NAMALWA (cell line): ENCODE data around the gene PGM1.

Source experiments
- DNase-seq: peaks from one replicate; pipeline ENCODE4 v3.0.0-alpha.2; 2015; ENCODE audit warnings: low spot score

PGM1 gene

DNA sequence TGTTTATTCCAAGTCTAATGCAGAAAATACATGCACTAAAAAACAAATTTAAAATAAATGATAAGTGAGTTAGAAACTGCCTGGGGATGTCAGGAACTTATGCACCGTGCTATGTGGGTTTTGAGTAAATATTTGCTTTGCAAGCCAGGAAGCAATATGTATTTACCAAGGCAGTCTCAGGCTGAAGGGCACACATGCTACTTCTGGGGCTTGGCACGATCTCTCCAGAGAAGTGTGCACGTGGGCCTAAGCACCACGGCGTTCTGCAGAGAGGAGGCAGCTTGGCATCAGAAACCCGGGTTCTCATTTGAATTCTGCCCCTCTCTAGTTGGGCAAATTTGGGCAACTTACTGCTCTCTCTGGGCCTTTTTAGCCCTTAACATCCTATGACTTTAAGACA, 108.0 kb downstream of the PGM1 start:
- DNase-seq, result no peak

DNA sequence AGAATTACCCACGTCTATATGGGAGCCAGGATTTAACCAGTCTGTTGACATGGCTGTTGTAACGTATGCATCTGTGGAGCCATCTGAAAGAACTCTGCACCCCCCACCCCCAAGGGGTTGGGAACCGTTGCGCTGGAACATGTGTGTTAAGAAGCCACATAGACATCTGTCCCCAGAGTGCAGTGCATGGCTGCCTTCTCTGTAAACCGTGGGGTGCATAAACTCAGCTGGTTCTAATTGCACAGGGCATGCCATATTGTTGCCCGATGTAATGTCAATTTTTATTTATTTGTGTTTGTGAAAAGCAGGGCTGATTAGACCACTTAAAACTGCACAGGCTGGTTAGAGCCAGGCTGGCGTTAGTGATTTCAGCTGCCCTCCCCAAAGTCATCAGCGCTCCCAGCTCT, 110.5 kb downstream of the PGM1 start:
- DNase-seq, result peak; percentile 75

DNA sequence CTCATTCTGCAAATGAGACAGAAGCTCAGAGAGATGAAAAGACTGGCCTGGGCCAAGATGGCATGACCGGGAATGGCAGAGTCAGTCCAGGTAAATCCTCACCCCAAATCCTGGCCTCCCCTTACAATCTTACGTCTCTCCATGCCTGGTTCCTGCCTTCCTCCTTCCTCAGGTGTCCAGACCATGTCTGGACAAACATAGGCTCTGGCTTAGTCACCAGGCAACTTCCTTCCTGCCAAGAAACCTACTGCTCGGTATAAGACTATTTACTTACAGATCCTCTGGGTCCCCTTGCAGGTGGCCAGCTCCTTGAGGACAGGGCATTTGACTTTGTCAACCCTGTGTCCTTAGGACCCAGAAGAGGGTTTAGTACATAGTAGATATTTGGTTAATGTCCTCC, 111.2 kb downstream of the PGM1 start:
- peak; percentile 27 for DNase-seq

DNA sequence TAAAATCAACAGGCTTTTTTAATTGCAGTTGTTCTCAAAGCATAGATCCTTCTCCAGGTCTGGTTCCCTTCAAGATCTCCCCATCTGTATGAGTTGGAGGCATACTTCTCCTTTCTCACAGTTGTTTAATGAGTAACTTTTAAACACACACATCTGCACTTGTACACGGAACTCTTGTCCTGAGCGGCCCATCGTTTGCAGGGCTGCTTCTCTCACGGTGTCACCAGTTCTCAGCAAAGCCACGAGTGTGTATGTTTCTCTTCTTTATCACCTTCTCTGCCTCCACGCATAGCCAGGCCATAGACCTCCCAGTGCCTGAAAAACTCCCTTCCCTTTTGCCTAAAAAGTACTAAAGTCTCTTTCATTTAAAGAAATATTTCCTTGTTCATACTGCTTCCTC, 111.9 kb downstream of the PGM1 start:
- DNase-seq, result peak; percentile 61

DNA sequence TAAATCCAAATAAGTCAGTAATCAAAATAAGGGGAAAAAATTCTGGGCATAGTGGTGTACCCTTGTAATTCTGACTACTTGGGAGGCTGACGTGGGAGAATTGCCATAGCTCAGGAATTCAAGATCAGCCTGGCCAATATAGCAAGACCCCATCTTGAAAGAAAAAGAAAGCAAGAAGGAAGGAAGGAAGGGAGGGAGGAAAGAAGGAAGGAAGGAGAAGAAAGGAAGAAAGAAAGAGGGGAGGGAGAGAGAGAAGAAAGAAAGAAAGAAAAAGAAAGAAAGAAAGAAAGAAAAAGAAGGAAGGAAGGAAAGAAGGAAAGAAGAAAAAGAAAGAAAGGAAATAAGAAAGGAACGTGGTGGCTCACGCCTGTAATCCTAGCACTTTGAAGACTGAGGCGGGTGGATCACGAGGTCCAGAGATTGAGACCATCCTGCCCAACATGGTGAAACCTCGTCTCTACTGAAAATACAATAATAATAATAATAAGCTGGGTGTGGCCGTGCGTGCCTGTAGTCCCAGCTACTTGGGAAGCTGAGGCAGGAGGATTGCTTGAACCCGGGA, 116.1 kb downstream of the PGM1 start:
- DNase-seq, result no peak
